Body of pancreas (tissue), 4 donors: ENCODE data around the gene TUBB8B. TPM values are rescaled to one million over a fixed set of nuclear protein-coding genes. Genes with fewer than 3 reads are reported as not detected.
A peak's percentile ranks its signal among the peaks of the same experiment; 100 is the strongest.
"Not testable (repeated sequence)": the region's sequence is repeated elsewhere in the genome, so short reads cannot be mapped to it uniquely, and the experiment has no call there.

Experiments
- ATAC-seq: fragments of 150-250 bp; one replicate; pipeline ENCODE4 v1.9.1; 2016
- DNase-seq, 4 donors: peaks; one replicate each; pipeline ENCODE4 v3.0.0-alpha.2; 2019
- H3K27ac ChIP-seq, 4 donors: fragments of 200-600 bp; sonication (generic); 1 replicate in 3 of 4; 2 replicates in 1 of 4; pipeline versions ENCODE4 v1.5.1 to v1.6.1; 2016 to 2019; ENCODE audit warnings: mild to moderate bottlenecking in 1 of 4, mixed read lengths in 1 of 4, moderate library complexity in 1 of 4
- H3K27me3 ChIP-seq, 2 donors: fragments of 200-600 bp; sonication (generic); one replicate each; pipeline ENCODE4 v1.6.0; 2016; ENCODE audit warnings: mild to moderate bottlenecking in 1 of 2
- H3K36me3 ChIP-seq, 2 donors: fragments of 200-600 bp; sonication (generic); replicated peaks in 1 of 2; 2 replicates each; pipeline ENCODE4 v1.5.1; 2016; ENCODE audit warnings: low read depth in 2 of 2; ENCODE audit not compliant: insufficient read depth in 1 of 2
- H3K4me1 ChIP-seq: fragments of 200-600 bp; sonication (generic); one replicate; pipeline ENCODE4 v1.6.0; 2016
- H3K4me3 ChIP-seq, 2 donors: fragments of 200-600 bp; sonication (generic); 1 replicate in 1 of 2; 2 replicates in 1 of 2; pipeline ENCODE4 v1.5.1; 2016 to 2019
- H3K9me3 ChIP-seq, 3 donors: fragments of 200-600 bp; sonication (generic); 1 replicate in 2 of 3; 2 replicates in 1 of 3; pipeline ENCODE4 v1.5.1; 2016
- CTCF ChIP-seq, 7 experiments: fragments of 450-650 bp in 4 of 7; fragments of 200-600 bp in 3 of 7; sonication (generic) in 3 of 7; IDR thresholded peaks; one replicate each; pipeline ENCODE4 v1.5.1; 2016 to 2019; ENCODE audit warnings: antibody characterized with exemption in 7 of 7
- WGBS, 2 donors: methylation state at CpG; one replicate each; pipeline ENCODE4 v1.1.5; 2017; 5-methylcytosine and 5-hydroxymethylcytosine counted together
- intact Hi-C: fragments of 100-400 bp; cut with DNase I; formaldehyde crosslinking; loops from one replicate; pipeline ENCODE4 v1.15.1; 2023
- total RNA-seq, 2 donors: library from RNA; depleted of rRNA; stranded (reverse); fragments of >200 nt; gene quantifications; one replicate each; pipeline ENCODE4 v1.1.0, GENCODE V29; 2016

The TUBB8B gene
- total RNA-seq, 2 donors from 2014 or later: not detected

- intact Hi-C loops, H3K27ac ChIP-seq, H3K27me3 ChIP-seq, H3K4me3 ChIP-seq, ATAC-seq, H3K9me3 ChIP-seq, H3K4me1 ChIP-seq, H3K36me3 ChIP-seq, DNase-seq: not testable (repeated sequence)
- WGBS, 2 donors: 70 to 87% methylated on average over 10 to 11 of the region's 11 CpGs
These were observed 33.3 kb upstream of the TUBB8B start for GRCh38 chr18:82626-83209.

- ATAC-seq, H3K27me3 ChIP-seq, H3K27ac ChIP-seq, H3K9me3 ChIP-seq, H3K4me1 ChIP-seq, intact Hi-C loops, H3K4me3 ChIP-seq, H3K36me3 ChIP-seq, DNase-seq: not testable (repeated sequence)
- 51 to 68% methylated on average over 2 of the region's 2 CpGs for WGBS, 2 donors
These were observed 31.5 kb upstream of the TUBB8B start for GRCh38 chr18:80881-81280.

GRCh38 chr18:80202-80601 is 30.8 kb upstream of the TUBB8B start:
- ATAC-seq, intact Hi-C loops, H3K27me3 ChIP-seq, DNase-seq, H3K27ac ChIP-seq, H3K36me3 ChIP-seq, H3K4me3 ChIP-seq, H3K9me3 ChIP-seq, H3K4me1 ChIP-seq: not testable (repeated sequence)
- 66 to 100% methylated on average over 1 to 6 of the region's 6 CpGs for WGBS, 2 donors

GRCh38 chr18:75525-76160 is 26.2 kb upstream of the TUBB8B start:
- intact Hi-C loops, DNase-seq, ATAC-seq, H3K4me3 ChIP-seq, H3K4me1 ChIP-seq, H3K9me3 ChIP-seq, H3K27ac ChIP-seq, H3K36me3 ChIP-seq, H3K27me3 ChIP-seq: not testable (repeated sequence)
- WGBS, 2 donors: 55 to 71% methylated on average over 46 to 57 of the region's 57 CpGs

- peak; percentile 52 for ATAC-seq
- intact Hi-C loops: not testable (repeated sequence)
These were observed 23.9 kb upstream of the TUBB8B start for GRCh38 chr18:73181-73777.

GRCh38 chr18:67701-68100 is 18.3 kb upstream of the TUBB8B start:
- ATAC-seq, intact Hi-C loops, H3K36me3 ChIP-seq, H3K9me3 ChIP-seq, H3K4me3 ChIP-seq, H3K27me3 ChIP-seq, H3K4me1 ChIP-seq, DNase-seq, H3K27ac ChIP-seq: not testable (repeated sequence)
- 48 to 53% methylated on average over 9 of the region's 9 CpGs for WGBS, 2 donors

More at GRCh38 chr18:73181-73777, 23.9 kb upstream of the TUBB8B start:
- peak in 1 of 7 experiments; percentile 20 for TF ChIP-seq CTCF (IDR thresholded peaks at IDR 0.05)
- DNase-seq: peak in 1 of 4 donors; percentile 10
- WGBS, 2 donors: 36 to 60% methylated on average over 27 of the region's 48 CpGs
- not testable (repeated sequence) for H3K9me3 ChIP-seq, H3K4me1 ChIP-seq, H3K27me3 ChIP-seq, H3K36me3 ChIP-seq, H3K27ac ChIP-seq, H3K4me3 ChIP-seq

GRCh38 chr18:64279-64678 is 14.9 kb upstream of the TUBB8B start:
- H3K4me1 ChIP-seq, H3K9me3 ChIP-seq, H3K27me3 ChIP-seq, H3K4me3 ChIP-seq, H3K27ac ChIP-seq, ATAC-seq, DNase-seq, intact Hi-C loops, H3K36me3 ChIP-seq: not testable (repeated sequence)
- 84% methylated on average over 5 of the region's 5 CpGs for WGBS, 2 donors

- intact Hi-C loops, H3K9me3 ChIP-seq, H3K36me3 ChIP-seq, H3K27ac ChIP-seq, DNase-seq, H3K4me1 ChIP-seq, H3K4me3 ChIP-seq, ATAC-seq, H3K27me3 ChIP-seq: not testable (repeated sequence)
- 86 to 94% methylated on average over 2 of the region's 2 CpGs for WGBS, 2 donors
These were observed 14.2 kb upstream of the TUBB8B start for GRCh38 chr18:63656-64055.

GRCh38 chr18:54388-54787 is 5.0 kb upstream of the TUBB8B start:
- H3K9me3 ChIP-seq, DNase-seq, H3K27me3 ChIP-seq, H3K4me1 ChIP-seq, H3K36me3 ChIP-seq, H3K27ac ChIP-seq, intact Hi-C loops, ATAC-seq, H3K4me3 ChIP-seq: not testable (repeated sequence)
- 45 to 59% methylated on average over 1 of the region's 1 CpG for WGBS, 2 donors

GRCh38 chr18:48696-49095 is 719 bp downstream of the TUBB8B start:
- H3K4me1 ChIP-seq, ATAC-seq, DNase-seq, H3K27me3 ChIP-seq, H3K9me3 ChIP-seq, intact Hi-C loops, H3K27ac ChIP-seq, H3K36me3 ChIP-seq, H3K4me3 ChIP-seq: not testable (repeated sequence)
- WGBS, 2 donors: 87 to 88% methylated on average over 20 to 24 of the region's 25 CpGs

- WGBS, 2 donors: no CpG with 5 or more reads among the region's 6 CpGs
- H3K4me1 ChIP-seq, H3K27ac ChIP-seq, H3K9me3 ChIP-seq, intact Hi-C loops, ATAC-seq, H3K27me3 ChIP-seq, DNase-seq, H3K36me3 ChIP-seq, H3K4me3 ChIP-seq: not testable (repeated sequence)
These were observed 36.2 kb downstream of the TUBB8B start for GRCh38 chr18:13177-13576.
